ENCODE data around the gene AFF3. TPM values are rescaled to one million over a fixed set of nuclear protein-coding genes. Genes with fewer than 3 reads are reported as not detected.

The AFF3 gene
- total and polyA plus RNA-seq, 12 donors, result 1.1 to 7.5 (median 3.9) TPM

DNA sequence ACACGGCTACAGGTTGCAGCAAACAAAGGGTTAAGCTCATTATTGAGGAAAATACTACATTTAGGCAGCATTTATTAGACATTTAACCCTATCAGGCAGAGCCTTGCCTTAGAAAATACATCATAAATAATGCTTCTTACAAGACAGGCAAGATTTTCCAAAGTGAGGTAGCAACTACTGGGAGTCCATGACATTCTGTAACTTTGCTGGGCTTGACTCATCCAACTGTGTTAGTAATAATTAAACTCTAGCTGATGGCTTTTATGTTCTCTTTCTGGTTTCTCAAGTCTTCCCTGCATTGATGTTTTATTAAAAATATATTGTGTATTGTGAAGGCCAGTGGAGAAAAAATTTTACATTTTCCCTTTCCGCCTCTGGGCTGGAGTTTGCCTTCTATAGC, 291.3 kb downstream of the AFF3 start:
- intact Hi-C loops (cut with DNase I), result no loop called here
- Histone ChIP-seq H3K4me3 (no peak overlapping the region), H3K27ac (no peak overlapping the region), H3K4me1 (replicated peaks in 1 of 2) (no peaks in the 10 kb centered on the region), H3K27me3 (no peaks in the 10 kb centered on the region), H3K9me3 (replicated peaks in 1 of 3) (no peaks in the 10 kb centered on the region), H3K36me3 (replicated peaks in 1 of 2) (no peaks in the 10 kb centered on the region)
- 87 to 95% (median 89%) methylated on average over 2 of the region's 2 CpGs for WGBS, 4 donors
- no peak for DNase-seq
- no peak for TF ChIP-seq POLR2A (IDR thresholded peaks at IDR 0.05)
- TF ChIP-seq, protein P1, sequence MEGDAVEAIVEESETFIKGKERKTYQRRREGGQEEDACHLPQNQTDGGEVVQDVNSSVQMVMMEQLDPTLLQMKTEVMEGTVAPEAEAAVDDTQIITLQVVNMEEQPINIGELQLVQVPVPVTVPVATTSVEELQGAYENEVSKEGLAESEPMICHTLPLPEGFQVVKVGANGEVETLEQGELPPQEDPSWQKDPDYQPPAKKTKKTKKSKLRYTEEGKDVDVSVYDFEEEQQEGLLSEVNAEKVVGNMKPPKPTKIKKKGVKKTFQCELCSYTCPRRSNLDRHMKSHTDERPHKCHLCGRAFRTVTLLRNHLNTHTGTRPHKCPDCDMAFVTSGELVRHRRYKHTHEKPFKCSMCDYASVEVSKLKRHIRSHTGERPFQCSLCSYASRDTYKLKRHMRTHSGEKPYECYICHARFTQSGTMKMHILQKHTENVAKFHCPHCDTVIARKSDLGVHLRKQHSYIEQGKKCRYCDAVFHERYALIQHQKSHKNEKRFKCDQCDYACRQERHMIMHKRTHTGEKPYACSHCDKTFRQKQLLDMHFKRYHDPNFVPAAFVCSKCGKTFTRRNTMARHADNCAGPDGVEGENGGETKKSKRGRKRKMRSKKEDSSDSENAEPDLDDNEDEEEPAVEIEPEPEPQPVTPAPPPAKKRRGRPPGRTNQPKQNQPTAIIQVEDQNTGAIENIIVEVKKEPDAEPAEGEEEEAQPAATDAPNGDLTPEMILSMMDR (IDR thresholded peaks at IDR 0.05), result no peak

DNA sequence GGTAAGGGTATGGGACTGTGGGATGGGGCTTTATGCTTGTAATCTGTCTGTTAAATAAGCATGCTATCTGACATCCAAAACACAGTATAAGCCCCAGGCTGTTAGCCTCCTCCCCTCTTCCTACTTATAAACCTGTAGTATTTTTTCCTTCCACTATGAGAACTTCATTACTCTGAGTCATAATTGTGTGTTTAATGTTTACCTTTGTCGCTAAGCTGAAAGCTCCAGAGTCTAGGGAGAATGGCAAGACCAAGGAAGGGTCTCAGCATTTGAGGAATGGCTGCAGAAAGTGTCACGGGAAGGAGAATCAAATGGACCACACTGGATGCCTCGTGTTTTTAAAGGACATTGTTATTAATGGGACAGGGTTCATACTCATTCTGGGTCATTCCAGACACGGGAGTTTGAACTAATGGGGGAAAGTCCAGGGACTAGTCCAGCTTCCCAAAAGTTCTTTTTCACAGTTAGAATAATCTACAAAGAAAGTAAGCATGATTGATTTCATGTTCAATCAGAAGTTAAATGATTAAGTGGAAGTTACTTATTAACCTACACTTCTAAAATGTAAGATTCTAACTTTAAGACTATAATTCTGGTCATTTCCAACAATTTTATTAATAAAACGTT, 292.2 kb downstream of the AFF3 start:
- DNase-seq, result no peak
- 53 to 64% (median 58%) methylated on average over 5 of the region's 5 CpGs for WGBS, 4 donors
- H3K4me1 ChIP-seq (replicated peaks in 1 of 2), result no peaks in the 10 kb centered on the region
- no peak for TF ChIP-seq POLR2A (IDR thresholded peaks at IDR 0.05)
- TF ChIP-seq, protein P1 (IDR thresholded peaks at IDR 0.05), result no peak
- no peaks in the 10 kb centered on the region for H3K27me3 ChIP-seq
- H3K36me3 ChIP-seq (replicated peaks in 1 of 2), result no peaks in the 10 kb centered on the region
- H3K4me3 ChIP-seq, result no peak overlapping the region
- no peak overlapping the region for H3K27ac ChIP-seq
- intact Hi-C loops (cut with DNase I), result no loop called here
- no peaks in the 10 kb centered on the region for H3K9me3 ChIP-seq (replicated peaks in 1 of 3)

DNA sequence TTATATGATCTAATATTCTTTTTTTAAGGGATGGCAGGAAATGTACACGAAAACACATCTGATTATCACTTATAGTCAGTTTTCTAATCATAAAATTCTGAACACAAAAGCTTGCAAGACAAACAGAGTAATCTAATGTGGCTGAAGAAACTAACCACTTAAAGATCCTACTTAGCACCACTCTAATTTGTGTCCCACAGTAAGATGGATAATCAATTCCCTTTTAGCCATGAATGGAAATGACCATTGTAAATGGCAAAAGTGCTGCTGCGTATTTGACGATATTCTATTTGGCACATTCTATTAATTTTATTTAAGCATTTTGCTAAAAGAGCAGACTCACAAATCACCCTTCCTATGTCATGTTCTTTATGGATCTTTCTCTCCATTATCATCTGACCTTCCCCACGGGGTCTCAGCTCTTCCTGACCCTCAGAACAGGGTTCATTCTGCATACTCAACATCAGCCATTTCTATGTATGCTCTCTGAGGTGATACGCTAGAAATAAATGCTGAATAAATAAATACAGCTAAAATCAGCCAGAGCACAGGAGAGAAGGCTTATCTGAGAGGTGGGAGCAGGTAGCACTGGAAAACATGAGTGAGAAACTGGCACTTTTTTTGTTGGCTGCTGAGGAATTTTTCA, 295.8 kb downstream of the AFF3 start:
- intact Hi-C loops (cut with DNase I), result no loop called here
- no peak overlapping the region for H3K4me3 ChIP-seq
- 85 to 90% (median 87%) methylated on average over 5 of the region's 5 CpGs for WGBS, 4 donors

DNA sequence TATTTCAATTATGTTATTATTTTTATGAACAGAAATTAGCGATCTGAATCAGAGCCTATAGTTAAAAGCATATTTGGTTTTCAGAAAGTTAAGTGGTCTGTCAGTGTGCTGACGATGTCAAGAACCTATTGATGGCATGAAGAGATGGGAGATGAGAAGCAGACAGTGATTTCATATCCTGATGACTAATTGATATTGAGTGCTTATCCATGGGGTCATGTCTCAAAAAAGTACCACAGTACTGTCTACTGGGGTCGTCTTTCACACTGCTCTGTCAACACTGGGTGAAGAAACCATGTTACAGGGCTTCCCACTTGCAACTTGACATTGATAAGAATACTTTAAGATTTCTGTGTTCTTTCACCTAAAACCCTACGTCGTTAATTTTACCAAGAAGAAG, 297.1 kb downstream of the AFF3 start:
- TF ChIP-seq, protein P1 (IDR thresholded peaks at IDR 0.05), result no peak
- TF ChIP-seq POLR2A (IDR thresholded peaks at IDR 0.05), result no peak
- Histone ChIP-seq H3K36me3 (replicated peaks in 1 of 2) (no peaks in the 10 kb centered on the region), H3K27ac (no peak overlapping the region), H3K4me3 (no peak overlapping the region), H3K9me3 (replicated peaks in 1 of 3) (no peaks in the 10 kb centered on the region), H3K4me1 (replicated peaks in 1 of 2) (no peaks in the 10 kb centered on the region), H3K27me3 (no peaks in the 10 kb centered on the region)
- DNase-seq, result no peak
- WGBS, 4 donors, result 82 to 89% (median 83%) methylated on average over 5 of the region's 5 CpGs
- intact Hi-C loops (cut with DNase I), result no loop called here

More for the DNA sequence above, 295.8 kb downstream of the AFF3 start:
- Histone ChIP-seq H3K36me3 (replicated peaks in 1 of 2) (no peaks in the 10 kb centered on the region), H3K27ac (no peak overlapping the region), H3K27me3 (no peaks in the 10 kb centered on the region), H3K9me3 (replicated peaks in 1 of 3) (no peaks in the 10 kb centered on the region), H3K4me1 (replicated peaks in 1 of 2) (no peaks in the 10 kb centered on the region)
- TF ChIP-seq, protein P1 (IDR thresholded peaks at IDR 0.05), result no peak
- no peak for TF ChIP-seq POLR2A (IDR thresholded peaks at IDR 0.05)
- DNase-seq, result no peak
